ENCODE measurements around the gene CEP170. TPM values are rescaled to one million over a fixed set of nuclear protein-coding genes. Genes with fewer than 3 reads are reported as not detected.
A peak's percentile ranks its signal among the peaks of the same experiment; 100 is the strongest.

CEP170 gene
- total and polyA plus RNA-seq, 10 of the 15 experiments (the other 5 are each of a cell fraction or from before 2014, with no cell fraction given), result 15.0 to 67.3 (median 40.2) TPM

DNA sequence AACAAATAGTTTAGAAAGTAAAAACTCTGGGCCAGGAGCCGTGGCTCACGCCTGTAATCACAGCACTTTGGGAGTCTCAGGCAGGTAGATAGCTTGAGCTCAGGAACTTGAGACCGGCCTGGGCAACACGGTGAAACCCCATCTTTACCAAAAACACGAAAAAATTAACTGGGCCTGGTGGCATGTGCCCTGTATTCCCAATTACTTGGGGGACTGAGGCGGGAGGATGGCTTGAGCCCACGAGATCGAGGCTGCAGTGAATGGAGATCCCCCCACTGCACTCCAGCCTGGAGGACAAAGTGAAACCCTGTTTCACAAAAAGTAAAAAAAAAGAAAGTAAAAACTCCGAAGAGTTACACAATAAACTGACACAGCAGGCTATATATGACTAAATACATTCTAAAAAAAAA, 10.6 kb downstream of the CEP170 start:
- Histone ChIP-seq H3K27me3 (replicated peaks in 1 of 2; ENCODE audit: control insufficient read depth in 2 of 2, insufficient read depth in 2 of 2, low read length in 1 of 2) (no peaks in the 10 kb centered on the region), H3K4me3 (peak overlapping the region; percentile 38; the same call in 1 of the 2 replicates), H3K4me2 (ENCODE audit: control insufficient read depth, insufficient read depth) (0 out of 2 replicates have a peak overlapping the region, but pooled peaks have one; percentile 23), H4K20me1 (ENCODE audit: control insufficient read depth, insufficient read depth) (no peaks in the 10 kb centered on the region; the same call in 1 of the 2 replicates), H2AFZ (ENCODE audit: control insufficient read depth, low read depth, low read length) (no peak overlapping the region), H3K9ac (ENCODE audit: control insufficient read depth, insufficient read depth, low read length) (peak overlapping the region; percentile 15; the same call in 1 of the 2 replicates), H3K27ac (ENCODE audit: control insufficient read depth, insufficient read depth) (peak overlapping the region; percentile 7; the same call in 1 of the 2 replicates), H3K4me1 (ENCODE audit: control insufficient read depth, insufficient read depth, low read length) (peaks cover 8% of the 10 kb centered on the region; the same call in 1 of the 2 replicates), H3K36me3 (ENCODE audit: control insufficient read depth in 2 of 2, insufficient read depth in 2 of 2, low read length in 1 of 2) (no peaks in the 10 kb centered on the region), H3K9me3 (replicated peaks; ENCODE audit: control insufficient read depth, insufficient read depth, low read length) (peaks cover 5% of the 10 kb centered on the region), H3K79me2 (ENCODE audit: control insufficient read depth, insufficient read depth, low read length) (peaks cover 58% of the 10 kb centered on the region)
- ChIA-PET SMC1A (ENCODE audit: uncharacterized antibody, unreplicated experiment) (interaction anchor here (0.9 to 2.1 kb wide), 3 partner anchors 10 to 69 kb away, joined by 3 to 10 read pairs (median 3); no protein-coding TSS in a partner anchor), CTCF (interaction anchor here (1.2 kb wide), 1 partner anchor 11 kb away, joined by 4 read pairs; the partner anchor contains the start of genes CEP170 and SDCCAG8), POLR2A (interaction anchor here (1.6 kb wide), 1 partner anchor 9 kb away, joined by 6 read pairs; no protein-coding TSS in a partner anchor), RAD21 (ENCODE audit: unreplicated experiment) (no interaction called here)
- intact Hi-C loops (cut with micrococcal nuclease; ENCODE audit: unreplicated experiment), result no loop called here
- in situ Hi-C loops (cut with MboI), result no loop called here
- WGBS (ENCODE audit: insufficient coverage, insufficient replicate concordance, low lambda C conversion rate, missing lambda C conversion rate), result 92% methylated on average over 9 of the region's 9 CpGs
- TF ChIP-seq GABPA (IDR thresholded peaks at IDR 0.05; ENCODE audit: low read depth), result no peak
- TF ChIP-seq SREBF2 (IDR thresholded peaks at IDR 0.05; ENCODE audit: low read length), result no peak
- no peak for TF ChIP-seq NBN (IDR thresholded peaks at IDR 0.05)
- TF ChIP-seq CHD2 (IDR thresholded peaks at IDR 0.05; ENCODE audit: borderline replicate concordance, low read depth, low read length), result no peak
- TF ChIP-seq, protein P1, sequence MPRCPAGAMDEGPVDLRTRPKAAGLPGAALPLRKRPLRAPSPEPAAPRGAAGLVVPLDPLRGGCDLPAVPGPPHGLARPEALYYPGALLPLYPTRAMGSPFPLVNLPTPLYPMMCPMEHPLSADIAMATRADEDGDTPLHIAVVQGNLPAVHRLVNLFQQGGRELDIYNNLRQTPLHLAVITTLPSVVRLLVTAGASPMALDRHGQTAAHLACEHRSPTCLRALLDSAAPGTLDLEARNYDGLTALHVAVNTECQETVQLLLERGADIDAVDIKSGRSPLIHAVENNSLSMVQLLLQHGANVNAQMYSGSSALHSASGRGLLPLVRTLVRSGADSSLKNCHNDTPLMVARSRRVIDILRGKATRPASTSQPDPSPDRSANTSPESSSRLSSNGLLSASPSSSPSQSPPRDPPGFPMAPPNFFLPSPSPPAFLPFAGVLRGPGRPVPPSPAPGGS (IDR thresholded peaks at IDR 0.05; ENCODE audit: borderline replicate concordance, insufficient read depth, low read depth, low read length, poor library complexity, severe bottlenecking), result no peak
- no peak for TF ChIP-seq STAT1 (conservative IDR thresholded peaks at IDR 0.05)
- no peak for TF ChIP-seq RUNX3 (IDR thresholded peaks at IDR 0.05; ENCODE audit: low read length)
- TF ChIP-seq SUZ12 (IDR thresholded peaks at IDR 0.05; ENCODE audit: unreplicated experiment), result no peak
- TF ChIP-seq SIN3A (IDR thresholded peaks at IDR 0.05; ENCODE audit: low read depth, low read length), result no peak
- FAIRE-seq, result no peak
- no peak; the same call in 2 of the 3 replicates for ATAC-seq
- no TSS peak for BruUV-seq (replicated peaks)
- no peak for DNase-seq (ENCODE audit: low read depth, low spot score)
